Left ventricle myocardium superior (tissue), 1 donor: ENCODE measurements around the gene PYDC1. TPM values are rescaled to one million over a fixed set of nuclear protein-coding genes. Genes with fewer than 3 reads are reported as not detected.
A peak's percentile ranks its signal among the peaks of the same experiment; 100 is the strongest.
"Not testable (repeated sequence)": the region's sequence is repeated elsewhere in the genome, so short reads cannot be mapped to it uniquely, and the experiment has no call there.

Experiments used
- ATAC-seq: fragments of 200-7000 bp; cut with Tn5 transposase; one replicate; pipeline ENCODE4 v1.9.1; 2020; ENCODE audit warnings: mild to moderate bottlenecking, moderate library complexity
- DNase-seq: peaks from one replicate; pipeline ENCODE4 v3.0.0-alpha.2; 2020
- intact Hi-C: fragments of 100-400 bp; cut with micrococcal nuclease; formaldehyde crosslinking; loops from one replicate; pipeline ENCODE4 v1.11.0; 2022
- total RNA-seq: library from RNA; stranded (reverse); fragmentation: NEBNext Ultra II Directional; extraction: Animal tissue kit (Norgen Biotek cat#: 25700); gene quantifications from one replicate; pipeline ENCODE4 v1.2.1, GENCODE V29; 2021
- donor health status: DM: no; HTN: yes; CAD: no; lungs with severe emphysema.

PYDC1 gene
- total RNA-seq, 1 donor from 2014 or later = not detected

GRCh38 chr16:31185339-31185738, 31.6 kb downstream of the PYDC1 start:
- intact Hi-C loops = no loop called here
- DNase-seq (no peak), ATAC-seq (no peak)

- no peak for DNase-seq
- intact Hi-C loops = no loop called here
- no peak for ATAC-seq
Observed at GRCh38 chr16:31184888-31185287, 32.0 kb downstream of the PYDC1 start.

- DNase-seq (no peak), ATAC-seq (no peak)
- intact Hi-C loops = no loop called here
Observed at GRCh38 chr16:31183432-31184428, 33.2 kb downstream of the PYDC1 start.

GRCh38 chr16:31182391-31182790, 34.5 kb downstream of the PYDC1 start:
- intact Hi-C loops = no loop called here
- ATAC-seq (no peak), DNase-seq (no peak)

- intact Hi-C loops = no loop called here
- DNase-seq (peak; percentile 58), ATAC-seq (peak; percentile 4)
Observed at GRCh38 chr16:31181102-31181830, 35.7 kb downstream of the PYDC1 start.

GRCh38 chr16:31179747-31180459, 37.0 kb downstream of the PYDC1 start, which contains the start of gene FUS:
Gene FUS (plus strand): TSS chr16:31180139. CDS start chr16:31180215, 76 bp downstream.
- intact Hi-C loops = no loop called here
- peak; percentile 95 for DNase-seq
- peak; percentile 88 for ATAC-seq

- DNase-seq (no peak), ATAC-seq (peak; percentile 3)
- intact Hi-C loops = no loop called here
Observed at GRCh38 chr16:31179219-31179746, 37.7 kb downstream of the PYDC1 start.

GRCh38 chr16:31177136-31177535, 39.8 kb downstream of the PYDC1 start:
- no peak for DNase-seq
- intact Hi-C loops = no loop called here

GRCh38 chr16:31170048-31170447, 46.9 kb downstream of the PYDC1 start:
- DNase-seq, intact Hi-C loops: not testable (repeated sequence)
- ATAC-seq = peak; percentile 97

More at GRCh38 chr16:31177136-31177535, 39.8 kb downstream of the PYDC1 start:
- no peak for ATAC-seq

GRCh38 chr16:31168848-31169247, 48.1 kb downstream of the PYDC1 start:
- no peak for ATAC-seq
- intact Hi-C loops = no loop called here
- no peak for DNase-seq

GRCh38 chr16:31167315-31167714, 49.6 kb downstream of the PYDC1 start:
- ATAC-seq = no peak
- no peak for DNase-seq
- intact Hi-C loops = no loop called here

Other genes with a start within 250 kb of the PYDC1 start
- 7.4 TPM for gene HSD3B7, start 231.9 kb downstream of the PYDC1 start, total RNA-seq
- 0.40 TPM for gene STX1B, start 206.5 kb downstream of the PYDC1 start, total RNA-seq
- 42.4 TPM for gene STX4, start 183.6 kb downstream of the PYDC1 start, total RNA-seq
- gene ZNF668, start 142.9 kb downstream of the PYDC1 start, total RNA-seq = 3.9 TPM
- gene ZNF646, start 142.7 kb downstream of the PYDC1 start, total RNA-seq = 9.9 TPM
- 0.87 TPM for gene PRSS53, start 128.2 kb downstream of the PYDC1 start, total RNA-seq
- gene VKORC1, start 122.3 kb downstream of the PYDC1 start, total RNA-seq = 39.9 TPM
- gene BCKDK, start 108.7 kb downstream of the PYDC1 start, total RNA-seq = 90.5 TPM
- 77.4 TPM for gene KAT8, start 99.5 kb downstream of the PYDC1 start, total RNA-seq
- not detected for gene PRSS8, start 81.4 kb downstream of the PYDC1 start, total RNA-seq
- 2.7 TPM for gene PRSS36, start 67.1 kb downstream of the PYDC1 start, total RNA-seq
- 84.8 TPM for gene FUS, start 37.0 kb downstream of the PYDC1 start, total RNA-seq
- 7.4 TPM for gene PYCARD, start 14.4 kb downstream of the PYDC1 start, total RNA-seq
- gene TRIM72, start 3.0 kb downstream of the PYDC1 start, total RNA-seq = 0.40 TPM
- 7.1 TPM for gene ITGAM, start 42.8 kb upstream of the PYDC1 start, total RNA-seq
- gene ITGAX, start 138.0 kb upstream of the PYDC1 start, total RNA-seq = 3.2 TPM
- gene ITGAD, start 176.2 kb upstream of the PYDC1 start, total RNA-seq = not detected
- gene COX6A2, start 211.2 kb upstream of the PYDC1 start, total RNA-seq = 1,516 TPM
- gene ZNF843, start 225.7 kb upstream of the PYDC1 start, total RNA-seq = 1.6 TPM
- gene ARMC5, start 242.4 kb upstream of the PYDC1 start, total RNA-seq = 5.4 TPM